OCI-LY3 (cell line): ENCODE measurements around the gene UNC45A.

ENCODE experiments used
- H2AFZ ChIP-seq: fragments of 200-600, 300-600 bp; shearing (Covaris generic); 2 replicates; pipeline ENCODE4 v1.6.0; 2014; ENCODE audit warnings: antibody characterized with exemption, low read depth, low read length
- H3K27ac ChIP-seq: fragments of 200-600, 300-600 bp; sonication (generic); 2 replicates; pipeline ENCODE4 v1.5.1; 2014; ENCODE audit warnings: mild to moderate bottlenecking, low read length, moderate library complexity, mixed read lengths
- H3K27me3 ChIP-seq: fragments of 200-600, 300-600 bp; sonication (generic); 2 replicates; pipeline ENCODE4 v1.6.1; 2014; ENCODE audit warnings: low read depth, low read length, mixed read lengths
- H3K36me3 ChIP-seq: fragments of 200-600, 300-600 bp; sonication (generic); replicated peaks from 2 replicates; pipeline ENCODE3; 2014; ENCODE audit warnings: low read depth, low read length, mixed read lengths
- H3K4me1 ChIP-seq: fragments of 300-600, 200-600 bp; sonication (generic); 2 replicates; pipeline ENCODE4 v1.6.1; 2014; ENCODE audit warnings: low read length, mixed read lengths
- H3K4me2 ChIP-seq: fragments of 200-600, 300-600 bp; sonication (generic); 2 replicates; pipeline ENCODE4 v1.6.1; 2014; ENCODE audit warnings: low read length, mixed read lengths
- H3K4me3 ChIP-seq: fragments of 300-600, 200-600 bp; sonication (generic); 2 replicates; pipeline ENCODE4 v1.5.1; 2014; ENCODE audit warnings: antibody characterized with exemption, mild to moderate bottlenecking, low read length, moderate library complexity
- H3K79me2 ChIP-seq: fragments of 300-600, 200-600 bp; shearing (Covaris generic); 2 replicates; pipeline ENCODE4 v1.6.1; 2014; ENCODE audit warnings: mild to moderate bottlenecking, low read length, mixed read lengths
- H3K9ac ChIP-seq: fragments of 300-600, 200-600 bp; shearing (Covaris generic); 2 replicates; pipeline ENCODE4 v1.6.0; 2014; ENCODE audit warnings: mild to moderate bottlenecking, low read length, moderate library complexity
- H3K9me3 ChIP-seq: fragments of 200-600, 300-600 bp; shearing (Covaris generic); 2 replicates; pipeline ENCODE4 v1.6.1; 2014; ENCODE audit warnings: low read length, mixed read lengths; ENCODE audit not compliant: insufficient read depth
- H4K20me1 ChIP-seq: fragments of 200-600, 300-600 bp; sonication (generic); 2 replicates; pipeline ENCODE4 v1.6.1; 2016; ENCODE audit warnings: low read length, mixed read lengths; ENCODE audit not compliant: insufficient read depth
- CTCF ChIP-seq: fragments of 200-600, 300-600 bp; sonication (generic); IDR thresholded peaks from 2 replicates; pipeline ENCODE4 v1.5.1; 2014; ENCODE audit warnings: antibody characterized with exemption, low read length, low read depth
- EZH2phosphoT487 ChIP-seq: fragments of 200-600 bp; shearing (Covaris generic); IDR thresholded peaks from 2 replicates; pipeline ENCODE4 v1.6.1; 2018; ENCODE audit warnings: antibody characterized with exemption, mixed run types, low read depth

Gene UNC45A

GRCh38 chr15:90887037-90887481 lies 48.0 kb upstream of the UNC45A start:
- Histone ChIP-seq H2AFZ (no peak overlapping the region), H3K36me3 (no peaks in the 10 kb centered on the region), H3K27me3 (no peaks in the 10 kb centered on the region), H3K4me3 (no peak overlapping the region), H3K9ac (no peak overlapping the region), H3K4me1 (peaks cover 14% of the 10 kb centered on the region; the same call in 1 of the 2 replicates), H3K4me2 (no peak overlapping the region), H4K20me1 (no peaks in the 10 kb centered on the region), H3K9me3 (no peaks in the 10 kb centered on the region), H3K27ac (no peak overlapping the region), H3K79me2 (no peaks in the 10 kb centered on the region)
- no peak for TF ChIP-seq EZH2phosphoT487
- TF ChIP-seq CTCF: no peak

DNA sequence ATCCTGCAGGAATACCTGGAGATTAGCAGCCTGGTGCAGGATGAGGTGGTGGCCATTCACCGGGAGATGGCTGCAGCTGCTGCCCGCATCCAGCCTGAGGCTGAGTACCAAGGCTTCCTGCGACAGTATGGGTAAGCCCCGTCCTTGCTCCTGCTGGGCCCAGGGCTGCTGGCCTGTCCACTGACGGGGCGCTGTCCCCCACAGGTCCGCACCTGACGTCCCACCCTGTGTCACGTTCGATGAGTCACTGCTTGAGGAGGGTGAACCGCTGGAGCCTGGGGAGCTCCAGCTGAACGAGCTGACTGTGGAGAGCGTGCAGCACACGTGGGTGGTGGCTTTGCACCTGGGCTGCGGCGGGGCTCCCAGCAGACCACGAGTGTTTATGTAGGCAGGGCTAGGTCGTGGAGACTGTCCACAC lies 45.8 kb upstream of the UNC45A start:
- Histone ChIP-seq H4K20me1 (no peaks in the 10 kb centered on the region), H3K36me3 (no peaks in the 10 kb centered on the region), H3K27me3 (no peaks in the 10 kb centered on the region), H2AFZ (no peak overlapping the region), H3K79me2 (peaks cover 10% of the 10 kb centered on the region), H3K4me2 (no peak overlapping the region), H3K9ac (no peak overlapping the region), H3K4me1 (peaks cover 18% of the 10 kb centered on the region), H3K4me3 (no peak overlapping the region), H3K27ac (no peak overlapping the region), H3K9me3 (no peaks in the 10 kb centered on the region)
- TF ChIP-seq CTCF: no peak
- no peak for TF ChIP-seq EZH2phosphoT487

GRCh38 chr15:90889736-90890456 lies 45.2 kb upstream of the UNC45A start:
- Histone ChIP-seq H3K4me1 (peaks cover 15% of the 10 kb centered on the region), H2AFZ (no peak overlapping the region), H3K9ac (no peak overlapping the region), H3K9me3 (no peaks in the 10 kb centered on the region), H3K27ac (no peak overlapping the region), H3K4me3 (no peak overlapping the region), H3K27me3 (no peaks in the 10 kb centered on the region), H3K79me2 (peaks cover 10% of the 10 kb centered on the region), H4K20me1 (no peaks in the 10 kb centered on the region), H3K36me3 (no peaks in the 10 kb centered on the region), H3K4me2 (no peak overlapping the region)
- TF ChIP-seq CTCF (no peak), EZH2phosphoT487 (no peak)

- H3K9ac ChIP-seq: no peak overlapping the region
- TF ChIP-seq EZH2phosphoT487 (no peak), CTCF (no peak)
- peaks cover 5% of the 10 kb centered on the region for H3K36me3 ChIP-seq
- peaks cover 11% of the 10 kb centered on the region for H3K4me1 ChIP-seq
- H3K79me2 ChIP-seq: peaks cover 10% of the 10 kb centered on the region
- no peak overlapping the region for H2AFZ ChIP-seq
- no peak overlapping the region for H3K4me2 ChIP-seq
- H3K27ac ChIP-seq: no peak overlapping the region
- H3K4me3 ChIP-seq: no peak overlapping the region
- no peaks in the 10 kb centered on the region for H3K9me3 ChIP-seq
- H3K27me3 ChIP-seq: no peaks in the 10 kb centered on the region
- H4K20me1 ChIP-seq: no peaks in the 10 kb centered on the region
These were observed 44.2 kb upstream of the UNC45A start for GRCh38 chr15:90890839-90891238.
